Duodenal mucosa (tissue), 2 donors: ENCODE results near the gene FNDC4.

ENCODE experiments used
- H3K27ac ChIP-seq: one replicate; pipeline ENCODE4 v1.7.0; 2013; ENCODE audit warnings: low read depth, low read length
- H3K27me3 ChIP-seq, 2 donors: one replicate each; pipeline ENCODE4 v1.7.0; 2013; ENCODE audit warnings: low read length in 2 of 2, control low read depth in 1 of 2; ENCODE audit not compliant: insufficient read depth in 2 of 2, control insufficient read depth in 1 of 2
- H3K36me3 ChIP-seq, 2 donors: one replicate each; pipeline ENCODE4 v1.7.0; 2013; ENCODE audit warnings: low read length in 2 of 2, control low read depth in 1 of 2; ENCODE audit not compliant: insufficient read depth in 2 of 2, control insufficient read depth in 1 of 2
- H3K4me1 ChIP-seq, 2 donors: one replicate each; pipeline ENCODE4 v1.7.0; 2013; ENCODE audit warnings: low read length in 2 of 2, control low read depth in 1 of 2; ENCODE audit not compliant: insufficient read depth in 2 of 2, control insufficient read depth in 1 of 2
- H3K4me3 ChIP-seq, 2 donors: one replicate each; pipeline ENCODE4 v1.7.0; 2013; ENCODE audit warnings: low read length in 2 of 2, low read depth in 1 of 2
- H3K9ac ChIP-seq, 2 donors: one replicate each; pipeline ENCODE4 v1.7.0; 2013; ENCODE audit warnings: low read length in 2 of 2, low read depth in 1 of 2
- H3K9me3 ChIP-seq, 2 donors: one replicate each; pipeline ENCODE4 v1.7.0; 2013; ENCODE audit warnings: low read length in 2 of 2, control low read depth in 1 of 2; ENCODE audit not compliant: control insufficient read depth in 1 of 2

FNDC4 gene

GRCh38 chr2:27494284-27494943 is 586 bp downstream of the FNDC4 start:
- Histone ChIP-seq H3K27ac (no peak overlapping the region), H3K9ac (peak overlapping the region in 1 of 2 donors; percentile 29), H3K4me3 (peak overlapping the region; percentile 60 to 63), H3K36me3 (no peaks in the 10 kb centered on the region), H3K4me1 (peaks cover 23 to 28% of the 10 kb centered on the region in 2 donors), H3K27me3 (peaks cover 17 to 21% of the 10 kb centered on the region in 2 donors), H3K9me3 (no peaks in the 10 kb centered on the region)

GRCh38 chr2:27493948-27494283 is 1.1 kb downstream of the FNDC4 start:
- Histone ChIP-seq H3K4me1 (peaks cover 28 to 33% of the 10 kb centered on the region in 2 donors), H3K27ac (no peak overlapping the region), H3K27me3 (peaks cover 17 to 21% of the 10 kb centered on the region in 2 donors), H3K4me3 (no peak overlapping the region), H3K36me3 (no peaks in the 10 kb centered on the region), H3K9ac (no peak overlapping the region), H3K9me3 (no peaks in the 10 kb centered on the region)

DNA sequence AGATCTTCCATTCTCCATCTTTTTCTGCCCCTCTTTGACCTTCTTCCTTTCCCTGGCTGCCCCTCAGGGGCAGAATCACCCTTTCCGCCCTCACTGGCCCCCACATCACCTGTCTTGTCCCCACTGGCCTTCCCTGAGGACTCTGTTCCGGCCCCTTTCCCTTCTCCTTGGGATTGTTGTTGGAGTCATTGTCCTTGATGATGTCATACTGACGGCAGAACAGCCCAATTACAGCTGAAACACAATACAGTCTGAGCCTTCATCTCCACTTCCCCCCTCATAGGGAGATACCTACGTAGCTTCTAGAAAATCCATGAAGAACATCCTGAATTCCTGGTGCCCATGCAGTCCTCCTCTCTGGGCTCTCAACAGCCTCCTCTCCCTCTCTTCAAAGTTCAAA is 2.4 kb downstream of the FNDC4 start:
- no peak overlapping the region for H3K4me3 ChIP-seq
- H3K27me3 ChIP-seq: peaks cover 17 to 21% of the 10 kb centered on the region in 2 donors
- H3K4me1 ChIP-seq: peaks cover 31 to 38% of the 10 kb centered on the region in 2 donors
- H3K27ac ChIP-seq: no peak overlapping the region
- H3K9me3 ChIP-seq: no peaks in the 10 kb centered on the region
- no peak overlapping the region for H3K9ac ChIP-seq
- no peaks in the 10 kb centered on the region for H3K36me3 ChIP-seq

- H3K9me3 ChIP-seq: no peaks in the 10 kb centered on the region
- H3K4me1 ChIP-seq: peaks cover 11 to 19% of the 10 kb centered on the region in 2 donors
- H3K4me3 ChIP-seq: peak within 1 kb of the TSS; percentile 82 to 88
- no peaks in the 10 kb centered on the region for H3K36me3 ChIP-seq
- H3K9ac ChIP-seq: peak within 1 kb of the TSS; percentile 71 to 85
- no peak within 1 kb of the TSS for H3K27ac ChIP-seq
- peaks cover 9 to 10% of the 10 kb centered on the region in 2 donors for H3K27me3 ChIP-seq
Observed at GRCh38 chr2:27489498-27490397, 5.3 kb downstream of the FNDC4 start, which contains the start of gene IFT172. Gene IFT172 (minus strand): TSS chr2:27489743. CDS start chr2:27489653, 90 bp downstream.

GRCh38 chr2:27489118-27489497 is 5.9 kb downstream of the FNDC4 start:
- Histone ChIP-seq H3K27me3 (peaks cover 3 to 4% of the 10 kb centered on the region in 2 donors), H3K4me3 (peak overlapping the region; percentile 82 to 88), H3K4me1 (peaks cover 11 to 16% of the 10 kb centered on the region in 2 donors), H3K27ac (no peak overlapping the region), H3K9ac (peak overlapping the region; percentile 71 to 85), H3K36me3 (no peaks in the 10 kb centered on the region), H3K9me3 (no peaks in the 10 kb centered on the region)

DNA sequence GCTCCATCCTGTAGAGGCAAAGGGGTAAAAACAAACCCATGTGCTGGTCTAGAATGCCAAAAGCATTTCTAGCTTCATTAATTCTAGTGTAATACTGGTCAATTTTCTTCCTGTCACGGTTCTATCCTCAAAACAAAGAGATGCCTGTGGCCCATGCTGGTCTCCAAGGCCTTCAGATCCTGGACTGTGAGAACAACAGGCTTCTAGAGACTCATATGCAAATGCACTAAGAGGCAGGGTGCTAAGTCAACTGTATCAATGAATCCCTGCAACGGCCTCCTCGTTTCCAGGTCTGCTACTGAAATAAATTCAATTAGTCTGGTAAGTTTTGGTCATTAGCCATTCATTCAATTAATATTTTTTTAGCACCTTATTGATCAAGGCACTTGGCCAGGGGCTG is 9.5 kb downstream of the FNDC4 start:
- no peak overlapping the region for H3K9ac ChIP-seq
- H3K4me3 ChIP-seq: no peak overlapping the region
- no peak overlapping the region for H3K27ac ChIP-seq
- no peaks in the 10 kb centered on the region for H3K27me3 ChIP-seq
- peaks cover 5 to 12% of the 10 kb centered on the region in 2 donors for H3K36me3 ChIP-seq
- H3K9me3 ChIP-seq: no peaks in the 10 kb centered on the region
- peaks cover 11 to 16% of the 10 kb centered on the region in 2 donors for H3K4me1 ChIP-seq

GRCh38 chr2:27471961-27472360 is 23.0 kb downstream of the FNDC4 start:
- Histone ChIP-seq H3K27ac (no peak overlapping the region), H3K27me3 (no peaks in the 10 kb centered on the region), H3K4me1 (no peaks in the 10 kb centered on the region), H3K36me3 (peaks cover under 1 to 23% of the 10 kb centered on the region in 2 donors), H3K9ac (no peak overlapping the region), H3K4me3 (no peak overlapping the region), H3K9me3 (no peaks in the 10 kb centered on the region)

DNA sequence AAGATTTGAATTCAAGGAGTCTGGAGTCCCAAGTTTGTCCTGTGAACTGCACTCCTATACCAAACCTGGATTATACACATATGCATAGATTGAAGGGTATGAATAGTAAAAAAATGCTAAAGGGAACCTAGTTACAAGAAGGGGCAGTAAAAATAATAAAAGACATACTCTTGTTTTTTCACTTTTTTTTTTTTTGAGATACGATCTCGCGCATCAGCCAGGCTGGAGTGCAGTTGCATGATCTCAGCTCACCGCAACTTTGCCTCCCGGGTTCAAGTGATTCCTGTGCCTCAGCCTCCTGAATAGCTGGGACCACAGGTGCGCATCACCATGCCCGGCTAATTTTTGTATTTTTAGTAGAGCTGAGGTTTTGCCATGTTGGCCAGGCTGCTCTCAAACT is 30.6 kb downstream of the FNDC4 start:
- Histone ChIP-seq H3K9me3 (no peaks in the 10 kb centered on the region), H3K27me3 (no peaks in the 10 kb centered on the region), H3K4me1 (no peaks in the 10 kb centered on the region), H3K36me3 (peaks cover 6 to 7% of the 10 kb centered on the region in 2 donors), H3K9ac (no peak overlapping the region), H3K4me3 (no peak overlapping the region), H3K27ac (no peak overlapping the region)

DNA sequence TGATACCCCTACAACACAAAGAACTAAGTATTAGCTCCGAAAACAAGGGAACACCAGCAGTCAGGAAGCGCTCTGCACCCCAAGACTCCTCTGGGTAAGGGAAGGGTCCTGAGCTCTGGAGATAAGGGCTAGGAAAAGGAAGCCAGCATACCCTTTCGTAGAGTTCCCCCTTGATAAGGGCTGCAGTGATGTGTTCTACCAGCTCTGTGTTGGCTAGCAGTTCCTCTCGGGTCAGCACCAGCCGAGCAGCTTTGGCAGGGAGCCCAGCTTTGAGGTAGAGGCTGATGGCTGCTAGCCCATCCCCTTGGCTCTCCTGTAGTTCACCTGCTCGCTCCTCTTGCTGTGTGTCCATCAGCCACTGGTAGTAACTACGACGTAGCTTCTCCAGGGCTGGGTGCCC is 33.9 kb downstream of the FNDC4 start:
- peaks cover 11 to 30% of the 10 kb centered on the region in 2 donors for H3K36me3 ChIP-seq
- no peaks in the 10 kb centered on the region for H3K27me3 ChIP-seq

DNA sequence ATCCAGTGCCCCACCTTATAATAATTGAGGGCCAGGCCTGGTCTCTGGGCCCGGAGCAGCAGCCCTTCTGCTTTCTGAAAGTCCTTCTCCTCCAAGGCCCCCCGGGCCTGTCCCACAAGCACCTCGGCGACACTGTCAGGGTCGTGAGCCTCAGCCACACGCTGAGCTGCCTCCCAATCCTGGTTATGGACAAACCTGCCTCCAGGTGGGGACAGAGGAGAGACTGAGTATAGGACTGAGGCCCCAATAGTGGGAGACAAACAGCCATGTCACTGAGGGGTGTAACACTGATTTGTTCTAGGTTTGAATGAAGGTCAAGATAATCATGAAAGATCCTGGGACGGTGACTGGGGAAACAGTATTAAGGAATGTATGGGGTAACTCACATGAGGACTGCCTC is 41.0 kb downstream of the FNDC4 start:
- Histone ChIP-seq H3K27ac (no peak overlapping the region), H3K27me3 (no peaks in the 10 kb centered on the region), H3K9me3 (no peaks in the 10 kb centered on the region), H3K4me1 (no peaks in the 10 kb centered on the region), H3K4me3 (no peak overlapping the region), H3K9ac (no peak overlapping the region), H3K36me3 (peaks cover 9 to 49% of the 10 kb centered on the region in 2 donors)

More for the DNA sequence above, 33.9 kb downstream of the FNDC4 start:
- H3K4me3 ChIP-seq: no peak overlapping the region
- no peak overlapping the region for H3K9ac ChIP-seq
- no peak overlapping the region for H3K27ac ChIP-seq
- no peaks in the 10 kb centered on the region for H3K4me1 ChIP-seq
- H3K9me3 ChIP-seq: no peaks in the 10 kb centered on the region
